Measurements from ENCODE around the gene FCN2.

The FCN2 gene

DNA sequence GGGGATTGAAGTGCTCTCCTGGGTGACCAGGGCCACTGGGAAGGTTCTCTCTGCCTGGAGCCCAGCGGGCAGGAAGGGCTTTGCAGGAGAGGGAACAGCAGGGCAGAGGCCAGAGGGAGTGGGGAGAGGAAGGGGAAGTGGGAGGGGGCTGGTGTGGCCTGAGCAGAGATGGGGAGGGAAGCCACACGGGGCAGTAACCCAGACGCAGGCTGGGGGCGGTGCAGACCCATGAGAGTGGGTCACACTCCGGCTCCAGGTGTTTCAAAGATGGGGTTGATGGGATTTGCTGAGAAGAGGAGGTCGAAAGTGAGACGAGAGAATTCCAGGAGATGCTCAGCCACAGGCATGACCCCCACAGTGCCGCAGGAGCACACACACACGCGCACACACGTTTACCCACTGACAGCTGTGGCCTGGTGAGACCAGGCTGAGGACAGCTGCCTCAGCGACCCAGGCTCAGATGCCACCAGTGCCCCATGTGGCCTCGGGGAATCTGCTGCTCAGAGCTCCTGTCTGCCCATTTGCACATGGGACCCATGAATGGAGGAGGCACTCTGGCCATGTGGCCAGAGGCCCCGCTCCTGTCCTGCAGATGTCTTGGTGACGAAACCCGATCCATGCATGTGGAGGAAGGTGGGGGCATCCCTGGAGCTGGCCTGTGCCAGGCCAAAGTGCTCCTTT is 32.7 kb upstream of the FCN2 start:
- Histone ChIP-seq H3K36me3 (no peaks in the 10 kb centered on the region), H3K4me3 (ENCODE audit: low read depth in 1 of 2, low read length in 1 of 2) (no peak overlapping the region), H3K9me3 (no peaks in the 10 kb centered on the region), H3K27me3 (peaks cover under 1% of the 10 kb centered on the region), H3K4me1 (ENCODE audit: control insufficient read depth in 1 of 2, insufficient read depth in 1 of 2, low read depth in 1 of 2, low read length in 1 of 2) (no peaks in the 10 kb centered on the region), H3K27ac (no peak overlapping the region)
- TF ChIP-seq, protein P1, sequence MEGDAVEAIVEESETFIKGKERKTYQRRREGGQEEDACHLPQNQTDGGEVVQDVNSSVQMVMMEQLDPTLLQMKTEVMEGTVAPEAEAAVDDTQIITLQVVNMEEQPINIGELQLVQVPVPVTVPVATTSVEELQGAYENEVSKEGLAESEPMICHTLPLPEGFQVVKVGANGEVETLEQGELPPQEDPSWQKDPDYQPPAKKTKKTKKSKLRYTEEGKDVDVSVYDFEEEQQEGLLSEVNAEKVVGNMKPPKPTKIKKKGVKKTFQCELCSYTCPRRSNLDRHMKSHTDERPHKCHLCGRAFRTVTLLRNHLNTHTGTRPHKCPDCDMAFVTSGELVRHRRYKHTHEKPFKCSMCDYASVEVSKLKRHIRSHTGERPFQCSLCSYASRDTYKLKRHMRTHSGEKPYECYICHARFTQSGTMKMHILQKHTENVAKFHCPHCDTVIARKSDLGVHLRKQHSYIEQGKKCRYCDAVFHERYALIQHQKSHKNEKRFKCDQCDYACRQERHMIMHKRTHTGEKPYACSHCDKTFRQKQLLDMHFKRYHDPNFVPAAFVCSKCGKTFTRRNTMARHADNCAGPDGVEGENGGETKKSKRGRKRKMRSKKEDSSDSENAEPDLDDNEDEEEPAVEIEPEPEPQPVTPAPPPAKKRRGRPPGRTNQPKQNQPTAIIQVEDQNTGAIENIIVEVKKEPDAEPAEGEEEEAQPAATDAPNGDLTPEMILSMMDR (IDR thresholded peaks at IDR 0.05): no peak

DNA sequence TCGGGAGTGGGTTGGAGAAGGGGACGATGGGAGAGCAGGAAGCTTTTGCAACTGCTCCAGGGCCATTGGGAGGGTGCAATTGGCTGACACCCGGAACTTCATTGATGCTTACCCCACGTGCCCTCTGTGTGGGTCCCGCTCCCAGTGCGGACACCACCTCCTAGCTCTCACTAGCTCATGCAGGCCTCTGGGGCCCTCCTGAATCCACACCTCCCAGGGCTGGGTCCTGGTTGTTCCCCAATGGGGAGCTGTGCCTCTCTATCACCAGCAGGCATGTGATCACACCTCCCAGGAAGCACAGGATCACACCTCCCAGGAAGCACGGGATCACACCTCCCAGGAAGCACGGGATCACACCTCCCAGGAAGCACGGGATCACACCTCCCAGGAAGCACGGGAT is 32.1 kb upstream of the FCN2 start:
- no peaks in the 10 kb centered on the region for H3K9me3 ChIP-seq
- H3K4me1 ChIP-seq (ENCODE audit: control insufficient read depth in 1 of 2, insufficient read depth in 1 of 2, low read depth in 1 of 2, low read length in 1 of 2): no peaks in the 10 kb centered on the region
- H3K27ac ChIP-seq: no peak overlapping the region
- peaks cover 6% of the 10 kb centered on the region for H3K27me3 ChIP-seq
- no peak overlapping the region for H3K4me3 ChIP-seq (ENCODE audit: low read depth in 1 of 2, low read length in 1 of 2)
- TF ChIP-seq, protein P1 (IDR thresholded peaks at IDR 0.05): no peak
- no peaks in the 10 kb centered on the region for H3K36me3 ChIP-seq

DNA sequence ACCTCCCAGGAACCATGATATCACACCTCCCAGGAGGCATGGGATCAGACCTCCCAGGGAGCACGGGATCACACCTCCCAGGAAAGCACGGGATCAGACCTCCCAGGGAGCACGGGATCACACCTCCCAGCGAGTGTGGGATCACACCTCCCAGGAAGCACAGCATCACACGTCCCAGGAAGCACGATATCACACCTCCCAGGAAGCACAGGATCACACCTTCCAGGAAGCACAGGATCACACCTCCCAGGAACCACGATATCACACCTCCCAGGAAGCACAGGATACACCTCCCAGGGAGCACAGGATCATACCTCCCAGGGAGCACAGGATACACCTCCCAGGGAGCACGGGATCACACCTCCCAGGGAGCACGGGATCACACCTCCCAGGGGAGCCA is 30.0 kb upstream of the FCN2 start:
- Histone ChIP-seq H3K4me1 (ENCODE audit: control insufficient read depth in 1 of 2, insufficient read depth in 1 of 2, low read depth in 1 of 2, low read length in 1 of 2) (no peaks in the 10 kb centered on the region), H3K9me3 (no peaks in the 10 kb centered on the region), H3K27ac (no peak overlapping the region), H3K36me3 (no peaks in the 10 kb centered on the region), H3K4me3 (ENCODE audit: low read depth in 1 of 2, low read length in 1 of 2) (no peak overlapping the region), H3K27me3 (peaks cover 9% of the 10 kb centered on the region)
- TF ChIP-seq, protein P1 (IDR thresholded peaks at IDR 0.05): no peak

DNA sequence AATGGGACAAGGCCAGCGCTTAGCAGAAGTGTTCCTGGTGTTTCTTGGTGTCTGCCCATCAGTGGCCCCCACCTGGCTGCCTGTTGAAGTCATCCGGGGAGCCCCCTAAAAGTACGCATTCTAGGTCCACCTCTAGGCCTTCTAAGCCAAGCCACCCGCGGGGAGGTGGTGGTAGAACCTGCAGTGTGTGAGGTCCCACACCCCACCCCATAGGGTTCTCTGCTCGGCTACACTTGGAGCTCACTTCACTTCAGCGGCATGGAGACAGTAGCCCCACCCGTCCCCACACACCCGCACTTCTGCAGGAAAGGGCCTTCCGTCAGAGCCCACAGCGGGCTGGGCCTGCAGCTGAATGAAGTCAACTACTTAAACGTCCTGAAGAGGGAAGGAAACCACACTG is 29.6 kb upstream of the FCN2 start:
- Histone ChIP-seq H3K4me1 (ENCODE audit: control insufficient read depth in 1 of 2, insufficient read depth in 1 of 2, low read depth in 1 of 2, low read length in 1 of 2) (no peaks in the 10 kb centered on the region), H3K4me3 (ENCODE audit: low read depth in 1 of 2, low read length in 1 of 2) (no peak overlapping the region), H3K27me3 (peaks cover 9% of the 10 kb centered on the region), H3K27ac (no peak overlapping the region), H3K36me3 (no peaks in the 10 kb centered on the region), H3K9me3 (no peaks in the 10 kb centered on the region)
- TF ChIP-seq, protein P1 (IDR thresholded peaks at IDR 0.05): no peak

DNA sequence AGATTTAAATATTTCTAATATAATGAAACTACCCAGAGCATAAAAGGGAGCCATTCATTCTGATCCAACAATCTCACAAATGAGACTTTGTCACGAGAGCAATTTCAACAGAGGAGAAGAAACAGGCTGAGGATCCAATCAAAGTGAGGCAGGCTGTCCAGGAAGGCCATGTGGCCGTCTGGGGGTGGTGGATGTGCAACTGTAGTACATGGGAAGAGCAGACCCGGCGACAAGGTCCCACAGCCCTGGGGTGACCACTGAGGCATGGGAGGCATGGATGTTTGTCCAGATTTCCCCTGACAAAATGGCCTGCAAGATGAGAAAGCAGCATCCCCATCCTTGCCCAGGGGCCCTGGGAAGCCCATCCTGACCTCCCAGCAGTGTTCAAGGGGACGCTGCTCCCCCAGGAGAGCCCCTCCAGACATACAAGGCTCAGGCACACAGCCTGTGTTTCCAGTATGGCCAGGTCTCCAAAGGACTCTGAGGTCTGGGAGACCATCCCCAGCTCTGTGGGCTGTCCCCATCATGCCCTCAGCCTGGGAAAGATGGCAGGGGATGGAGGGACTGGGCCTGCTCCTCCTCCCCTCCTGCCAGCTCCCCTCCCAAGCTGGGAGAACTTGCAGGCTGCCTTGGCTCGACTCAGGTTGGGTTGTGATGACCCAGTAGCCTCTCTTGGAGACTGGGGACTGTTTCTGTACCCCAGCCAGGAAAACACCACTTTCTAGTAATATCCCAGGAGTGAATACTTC is 27.5 kb upstream of the FCN2 start:
- Histone ChIP-seq H3K4me1 (ENCODE audit: control insufficient read depth in 1 of 2, insufficient read depth in 1 of 2, low read depth in 1 of 2, low read length in 1 of 2) (no peaks in the 10 kb centered on the region), H3K27me3 (peaks cover 9% of the 10 kb centered on the region), H3K36me3 (no peaks in the 10 kb centered on the region), H3K9me3 (no peaks in the 10 kb centered on the region), H3K4me3 (ENCODE audit: low read depth in 1 of 2, low read length in 1 of 2) (no peak overlapping the region), H3K27ac (no peak overlapping the region)
- TF ChIP-seq, protein P1 (IDR thresholded peaks at IDR 0.05): no peak
